IMR-90 (cell line): Measurements from ENCODE around the gene TTC28. TPM values are rescaled to one million over a fixed set of nuclear protein-coding genes. Genes with fewer than 3 reads are reported as not detected.

Experiments used
- ATAC-seq: fragments of 200-7000 bp; cut with Tn5 transposase; 2 replicates; pipeline ENCODE4 v1.9.1; 2020; ENCODE audit warnings: low read depth, mild to moderate bottlenecking, moderate library complexity
- BruUV-seq: library from RNA; stranded (reverse); fragments of 400-500 nt; replicated peaks from 2 replicates; lab custom pipeline; 2021; lab: Mats Ljungman, UMichigan
- CTCF ChIA-PET: fragments of 300-600 bp; formaldehyde crosslinking; extraction: SDS; loops from one replicate; lab custom pipeline; 2021; ENCODE audit warnings: antibody characterized with exemption; lab: Yijun Ruan, JAX
- POLR2A ChIA-PET: fragments of 300-600 bp; sonication (Branson Sonifier 250); formaldehyde crosslinking; loops from one replicate; lab custom pipeline; 2022; ENCODE audit warnings: antibody characterized with exemption; ENCODE audit not compliant: unreplicated experiment; lab: Charles Lee
- DNase-seq: peaks from one replicate; pipeline ENCODE4 v3.0.0; 2013
- H2AFZ ChIP-seq: replicated peaks from 2 replicates; pipeline ENCODE3; 2013; ENCODE audit warnings: low read length, mild to moderate bottlenecking; ENCODE audit not compliant: poor library complexity
- H2AK5ac ChIP-seq: 2 replicates; pipeline ENCODE4 v1.6.1; 2013; ENCODE audit warnings: low read depth, low read length, inconsistent platforms
- H2AK9ac ChIP-seq: replicated peaks from 2 replicates; pipeline ENCODE3; 2013; ENCODE audit warnings: mild to moderate bottlenecking, low read depth, low read length, moderate library complexity; ENCODE audit not compliant: poor library complexity
- H2BK120ac ChIP-seq: 2 replicates; pipeline ENCODE4 v1.6.1; 2013; ENCODE audit warnings: low read depth, low read length, inconsistent platforms
- H2BK15ac ChIP-seq: 3 replicates; pipeline ENCODE4 v1.6.1; 2013; ENCODE audit warnings: low read depth, low read length, inconsistent platforms
- H2BK20ac ChIP-seq: 2 replicates; pipeline ENCODE4 v1.6.1; 2013; ENCODE audit warnings: low read depth, mild to moderate bottlenecking, inconsistent platforms, low read length, moderate library complexity
- H2BK5ac ChIP-seq: 2 replicates; pipeline ENCODE4 v1.6.1; 2013; ENCODE audit warnings: mild to moderate bottlenecking, low read depth, low read length, inconsistent platforms; ENCODE audit not compliant: poor library complexity, severe bottlenecking
- H3K14ac ChIP-seq: replicated peaks from 2 replicates; pipeline ENCODE4 v1.6.1; 2013; ENCODE audit warnings: low read depth, low read length, inconsistent platforms
- H3K18ac ChIP-seq: 2 replicates; pipeline ENCODE4 v1.6.1; 2013; ENCODE audit warnings: low read depth, low read length, control low read depth
- H3K23ac ChIP-seq: 2 replicates; pipeline ENCODE4 v1.6.1; 2013; ENCODE audit warnings: low read depth, low read length, inconsistent platforms
- H3K27ac ChIP-seq: 2 replicates; pipeline ENCODE4 v1.5.1; 2013; ENCODE audit warnings: mild to moderate bottlenecking, control low read depth, low read length; ENCODE audit not compliant: insufficient read depth
- H3K27me3 ChIP-seq: 2 replicates; pipeline ENCODE4 v1.6.1; 2013; ENCODE audit warnings: low read length; ENCODE audit not compliant: control insufficient read depth, insufficient read depth
- H3K36me3 ChIP-seq: 2 replicates; pipeline ENCODE4 v1.6.1; 2013; ENCODE audit warnings: low read length, mixed read lengths; ENCODE audit not compliant: control insufficient read depth, insufficient read depth
- H3K4ac ChIP-seq: 2 replicates; pipeline ENCODE4 v1.6.1; 2013; ENCODE audit warnings: low read depth, low read length, inconsistent platforms
- H3K4me1 ChIP-seq: 2 replicates; pipeline ENCODE4 v1.6.1; 2013; ENCODE audit warnings: low read length, mixed read lengths; ENCODE audit not compliant: control insufficient read depth, insufficient read depth
- H3K4me2 ChIP-seq: 2 replicates; pipeline ENCODE4 v1.6.1; 2013; ENCODE audit warnings: low read depth, mild to moderate bottlenecking, control low read depth, low read length, moderate library complexity
- H3K4me3 ChIP-seq: 2 replicates; pipeline ENCODE4 v1.5.1; 2013; ENCODE audit warnings: low read depth, mild to moderate bottlenecking, control low read depth, low read length, moderate library complexity; ENCODE audit not compliant: insufficient read depth
- H3K56ac ChIP-seq: 2 replicates; pipeline ENCODE4 v1.6.1; 2013; ENCODE audit warnings: low read length, inconsistent platforms; ENCODE audit not compliant: insufficient read depth; ENCODE audit errors: extremely low read depth
- H3K79me1 ChIP-seq, 2 experiments: 2 replicates each; pipeline ENCODE4 v1.6.1; 2013; ENCODE audit warnings: low read length in 2 of 2, inconsistent platforms in 1 of 2, low read depth in 1 of 2
- H3K9ac ChIP-seq: 2 replicates; pipeline ENCODE4 v1.6.1; 2013; ENCODE audit warnings: low read depth, low read length, control low read depth
- H3K9me1 ChIP-seq: 2 replicates; pipeline ENCODE4 v1.6.1; 2013; ENCODE audit warnings: low read length, inconsistent platforms; ENCODE audit not compliant: insufficient read depth
- H3K9me3 ChIP-seq: 2 replicates; pipeline ENCODE4 v1.6.1; 2013; ENCODE audit warnings: low read length; ENCODE audit not compliant: control insufficient read depth, insufficient read depth
- H4K20me1 ChIP-seq: 2 replicates; pipeline ENCODE4 v1.6.1; 2013; ENCODE audit warnings: low read length, inconsistent platforms; ENCODE audit not compliant: insufficient read depth
- H4K5ac ChIP-seq: 2 replicates; pipeline ENCODE4 v1.6.1; 2013; ENCODE audit warnings: mild to moderate bottlenecking, low read depth, low read length, control low read depth
- H4K8ac ChIP-seq, 2 experiments: 2 replicates each; pipeline ENCODE4 v1.6.1; 2013; ENCODE audit warnings: low read depth in 2 of 2, low read length in 2 of 2, control low read depth in 1 of 2, inconsistent platforms in 1 of 2
- H4K91ac ChIP-seq: 2 replicates; pipeline ENCODE4 v1.6.1; 2013; ENCODE audit warnings: low read depth, low read length, inconsistent platforms; ENCODE audit not compliant: insufficient read depth
- BHLHE40 ChIP-seq: fragments of 150-350 bp; IDR thresholded peaks from 2 replicates; pipeline ENCODE4 v1.6.1; 2016; ENCODE audit warnings: mild to moderate bottlenecking, low read depth, low read length
- CEBPB ChIP-seq: IDR thresholded peaks from 2 replicates; pipeline ENCODE4 v1.6.1; 2012; ENCODE audit warnings: low read depth, low read length, improper control_type of control experiment
- CHD1 ChIP-seq: IDR thresholded peaks from 2 replicates; pipeline ENCODE4 v1.6.1; 2012; ENCODE audit warnings: low read depth, low read length, improper control_type of control experiment
- FOS ChIP-seq: fragments of 150-350 bp; IDR thresholded peaks from 2 replicates; pipeline ENCODE4 v1.6.1; 2016; ENCODE audit warnings: low read depth, low read length
- MAFK ChIP-seq: IDR thresholded peaks from 2 replicates; pipeline ENCODE4 v1.6.1; 2012; ENCODE audit warnings: low read depth, low read length, improper control_type of control experiment
- MAZ ChIP-seq: IDR thresholded peaks from 2 replicates; pipeline ENCODE4 v1.6.1; 2012; ENCODE audit warnings: low read depth, mild to moderate bottlenecking, low read length, improper control_type of control experiment, moderate library complexity, borderline replicate concordance
- MXI1 ChIP-seq: IDR thresholded peaks from 2 replicates; pipeline ENCODE4 v1.6.1; 2012; ENCODE audit warnings: low read depth, mild to moderate bottlenecking, low read length, moderate library complexity, borderline replicate concordance
- NFE2L2 ChIP-seq: fragments of 150-350 bp; IDR thresholded peaks from 2 replicates; pipeline ENCODE4 v1.6.1; 2016; ENCODE audit warnings: low read depth, mild to moderate bottlenecking, low read length
- POLR2A ChIP-seq: IDR thresholded peaks from 2 replicates; pipeline ENCODE4 v1.6.1; 2012; ENCODE audit warnings: mild to moderate bottlenecking, low read depth, low read length
- RAD21 ChIP-seq: IDR thresholded peaks from 2 replicates; pipeline ENCODE4 v1.6.1; 2012; ENCODE audit warnings: low read length, improper control_type of control experiment
- RCOR1 ChIP-seq: IDR thresholded peaks from 2 replicates; pipeline ENCODE4 v1.6.1; 2012; ENCODE audit warnings: mild to moderate bottlenecking, low read length, improper control_type of control experiment; ENCODE audit not compliant: insufficient replicate concordance
- RFX5 ChIP-seq: IDR thresholded peaks from 2 replicates; pipeline ENCODE4 v1.8.0; 2012; ENCODE audit warnings: low read depth, mild to moderate bottlenecking, low read length, moderate library complexity
- SMC3 ChIP-seq: fragments of 150-350 bp; IDR thresholded peaks from 2 replicates; pipeline ENCODE4 v1.6.1; 2016; ENCODE audit warnings: low read depth, mild to moderate bottlenecking, antibody characterized with exemption, low read length, moderate library complexity
- USF2 ChIP-seq: fragments of 150-350 bp; IDR thresholded peaks from 2 replicates; pipeline ENCODE4 v1.6.1; 2017; ENCODE audit warnings: mild to moderate bottlenecking, antibody characterized with exemption, low read length, low read depth
- WGBS, 2 experiments: methylation state at CpG; one replicate each; pipeline versions ENCODE4 v1.1.5 to v1.1.7; 2013; ENCODE audit warnings: missing lambda C conversion rate in 2 of 2; ENCODE audit not compliant: insufficient read length in 1 of 2; ENCODE audit errors: extremely low coverage in 2 of 2; 5-methylcytosine and 5-hydroxymethylcytosine counted together
- dilution Hi-C: fragments of 300-500 bp; cut with HindIII; formaldehyde crosslinking; loops from one replicate; pipeline ENCODE4 v1.14.3; 2018; ENCODE audit warnings: low sequenced_read_pairs; ENCODE audit not compliant: unreplicated experiment
- in situ Hi-C: fragments of 300-500 bp; cut with MboI; formaldehyde crosslinking; loops from 3 replicates; pipeline ENCODE4 v1.14.3; 2019; ENCODE audit warnings: low sequenced_read_pairs, inconsistent platforms, mixed read lengths
- intact Hi-C: fragments of 100-400 bp; cut with micrococcal nuclease; formaldehyde crosslinking; loops from 2 replicates; pipeline ENCODE4 v1.10.0; 2022
- polyA plus RNA-seq, 3 experiments: library from polyadenylated mRNA; depleted of rRNA; stranded (reverse); fragments of >200 nt; gene quantifications; 2 replicates each; pipeline ENCODE4 v1.2.3, GENCODE V29; 2012; ENCODE audit warnings: low replicate concordance in 1 of 3
- total RNA-seq: library from RNA; depleted of rRNA; stranded (reverse); fragments of >200 nt; gene quantifications from 2 replicates; pipeline ENCODE4 v1.2.3, GENCODE V29; 2012
- TF ChIP-seq, protein P1 (sequence below): conservative IDR thresholded peaks from 2 replicates; pipeline ENCODE4 v1.5.1; 2012; ENCODE audit warnings: mild to moderate bottlenecking, low read depth, low read length, improper control_type of control experiment
- TF ChIP-seq, protein P2 (sequence below): fragments of 150-350 bp; IDR thresholded peaks from 2 replicates; pipeline ENCODE4 v1.6.1; 2016; ENCODE audit warnings: low read depth, mild to moderate bottlenecking, low read length, moderate library complexity, borderline replicate concordance

TTC28 gene
- total and polyA plus RNA-seq, 2 of the 4 experiments (the other 2 are of a cell fraction) = 5.6 to 13.3 TPM

GRCh38 chr22:28186641-28187040, 493.0 kb downstream of the TTC28 start:
- no peak overlapping the region for H2BK120ac ChIP-seq
- no peak overlapping the region for H3K4ac ChIP-seq
- peaks cover 2% of the 10 kb centered on the region for H3K4me1 ChIP-seq
- dilution Hi-C loops = no loop called here
- H3K4me3 ChIP-seq = no peak overlapping the region
- ChIA-PET CTCF (no interaction called here), POLR2A (no interaction called here)
- no peaks in the 10 kb centered on the region for H4K20me1 ChIP-seq
- TF ChIP-seq NFE2L2 (no peak), RAD21 (no peak), MXI1 (no peak), FOS (no peak), USF2 (no peak), SMC3 (no peak), CEBPB (no peak), POLR2A (no peak), MAZ (no peak), CHD1 (no peak), RFX5 (no peak), MAFK (no peak), BHLHE40 (no peak), RCOR1 (no peak)
- TF ChIP-seq, protein P1, sequence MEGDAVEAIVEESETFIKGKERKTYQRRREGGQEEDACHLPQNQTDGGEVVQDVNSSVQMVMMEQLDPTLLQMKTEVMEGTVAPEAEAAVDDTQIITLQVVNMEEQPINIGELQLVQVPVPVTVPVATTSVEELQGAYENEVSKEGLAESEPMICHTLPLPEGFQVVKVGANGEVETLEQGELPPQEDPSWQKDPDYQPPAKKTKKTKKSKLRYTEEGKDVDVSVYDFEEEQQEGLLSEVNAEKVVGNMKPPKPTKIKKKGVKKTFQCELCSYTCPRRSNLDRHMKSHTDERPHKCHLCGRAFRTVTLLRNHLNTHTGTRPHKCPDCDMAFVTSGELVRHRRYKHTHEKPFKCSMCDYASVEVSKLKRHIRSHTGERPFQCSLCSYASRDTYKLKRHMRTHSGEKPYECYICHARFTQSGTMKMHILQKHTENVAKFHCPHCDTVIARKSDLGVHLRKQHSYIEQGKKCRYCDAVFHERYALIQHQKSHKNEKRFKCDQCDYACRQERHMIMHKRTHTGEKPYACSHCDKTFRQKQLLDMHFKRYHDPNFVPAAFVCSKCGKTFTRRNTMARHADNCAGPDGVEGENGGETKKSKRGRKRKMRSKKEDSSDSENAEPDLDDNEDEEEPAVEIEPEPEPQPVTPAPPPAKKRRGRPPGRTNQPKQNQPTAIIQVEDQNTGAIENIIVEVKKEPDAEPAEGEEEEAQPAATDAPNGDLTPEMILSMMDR = no peak
- TF ChIP-seq, protein P2, sequence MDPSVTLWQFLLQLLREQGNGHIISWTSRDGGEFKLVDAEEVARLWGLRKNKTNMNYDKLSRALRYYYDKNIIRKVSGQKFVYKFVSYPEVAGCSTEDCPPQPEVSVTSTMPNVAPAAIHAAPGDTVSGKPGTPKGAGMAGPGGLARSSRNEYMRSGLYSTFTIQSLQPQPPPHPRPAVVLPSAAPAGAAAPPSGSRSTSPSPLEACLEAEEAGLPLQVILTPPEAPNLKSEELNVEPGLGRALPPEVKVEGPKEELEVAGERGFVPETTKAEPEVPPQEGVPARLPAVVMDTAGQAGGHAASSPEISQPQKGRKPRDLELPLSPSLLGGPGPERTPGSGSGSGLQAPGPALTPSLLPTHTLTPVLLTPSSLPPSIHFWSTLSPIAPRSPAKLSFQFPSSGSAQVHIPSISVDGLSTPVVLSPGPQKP = no peak
- H3K36me3 ChIP-seq = no peaks in the 10 kb centered on the region
- no peak overlapping the region for H3K9ac ChIP-seq
- BruUV-seq = no TSS peak
- no peak overlapping the region for H2AK5ac ChIP-seq
- no peak for ATAC-seq
- in situ Hi-C loops = no loop called here
- DNase-seq = no peak
- WGBS, 2 experiments = no CpG with 5 or more reads among the region's 3 CpGs
- no peak overlapping the region for H3K56ac ChIP-seq
- no peak overlapping the region for H4K91ac ChIP-seq
- peaks cover 0 to 11% of the 10 kb centered on the region in 2 experiments; a peak in 1 of 4 replicates for H3K79me1 ChIP-seq
- intact Hi-C loops = no loop called here
- no peak overlapping the region for H3K23ac ChIP-seq
- no peaks in the 10 kb centered on the region for H3K27me3 ChIP-seq
- no peak overlapping the region for H2BK20ac ChIP-seq
- no peak overlapping the region for H3K4me2 ChIP-seq
- no peak overlapping the region for H4K5ac ChIP-seq
- no peak overlapping the region for H3K14ac ChIP-seq
- H3K9me1 ChIP-seq = no peaks in the 10 kb centered on the region
- no peak overlapping the region for H2BK5ac ChIP-seq
- H3K9me3 ChIP-seq = no peaks in the 10 kb centered on the region
- no peak overlapping the region for H2BK15ac ChIP-seq
- H2AFZ ChIP-seq = no peak overlapping the region
- H2AK9ac ChIP-seq = no peak overlapping the region
- H3K18ac ChIP-seq = no peak overlapping the region
- H4K8ac ChIP-seq = no peak overlapping the region
- H3K27ac ChIP-seq = no peak overlapping the region
